GM21528 (cell line): ENCODE data around the gene GPX4.

Experiments
- ATAC-seq: cut with Tn5 transposase; IDR thresholded peaks from one replicate; pipeline ENCODE4 v1.9.1; 2021; ENCODE audit warnings: mild to moderate bottlenecking, moderate library complexity; ENCODE audit not compliant: unreplicated experiment, low FRiP score

Gene GPX4

DNA sequence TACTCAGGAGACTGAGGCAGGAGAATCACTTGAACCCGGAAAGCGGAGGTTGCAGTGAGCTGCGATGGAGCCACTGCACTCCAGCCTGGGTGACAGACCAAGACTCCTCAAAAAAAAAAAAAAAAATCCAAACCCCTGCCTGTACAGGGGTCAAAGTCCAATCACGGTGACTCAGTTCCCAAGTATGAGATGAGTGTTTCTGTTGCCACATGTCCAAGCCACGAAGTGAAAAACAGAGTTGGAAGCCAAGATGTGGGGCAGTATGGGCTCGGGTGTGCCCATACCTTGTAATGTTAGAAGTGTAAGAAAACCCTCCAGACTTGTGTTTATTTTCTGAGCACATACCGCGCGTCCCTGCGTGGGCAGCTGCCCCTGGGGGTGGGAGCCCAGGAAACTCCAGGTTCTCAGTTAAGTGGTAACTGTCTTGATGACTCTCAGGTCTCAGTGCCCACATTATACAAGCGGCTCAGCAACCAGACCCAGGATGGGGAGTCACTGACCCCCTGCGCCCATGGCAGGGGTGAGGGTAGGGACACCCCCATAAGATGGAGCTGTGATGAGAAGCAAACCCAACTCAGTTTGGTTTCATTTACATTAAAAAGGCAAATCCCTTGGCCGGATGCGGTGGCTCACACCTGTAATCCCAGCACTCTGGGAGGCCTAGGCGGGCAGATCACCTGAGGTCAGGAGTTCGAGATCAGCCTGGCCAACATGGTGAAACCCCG is 1.2 kb upstream of the GPX4 start:
- no peak for ATAC-seq

DNA sequence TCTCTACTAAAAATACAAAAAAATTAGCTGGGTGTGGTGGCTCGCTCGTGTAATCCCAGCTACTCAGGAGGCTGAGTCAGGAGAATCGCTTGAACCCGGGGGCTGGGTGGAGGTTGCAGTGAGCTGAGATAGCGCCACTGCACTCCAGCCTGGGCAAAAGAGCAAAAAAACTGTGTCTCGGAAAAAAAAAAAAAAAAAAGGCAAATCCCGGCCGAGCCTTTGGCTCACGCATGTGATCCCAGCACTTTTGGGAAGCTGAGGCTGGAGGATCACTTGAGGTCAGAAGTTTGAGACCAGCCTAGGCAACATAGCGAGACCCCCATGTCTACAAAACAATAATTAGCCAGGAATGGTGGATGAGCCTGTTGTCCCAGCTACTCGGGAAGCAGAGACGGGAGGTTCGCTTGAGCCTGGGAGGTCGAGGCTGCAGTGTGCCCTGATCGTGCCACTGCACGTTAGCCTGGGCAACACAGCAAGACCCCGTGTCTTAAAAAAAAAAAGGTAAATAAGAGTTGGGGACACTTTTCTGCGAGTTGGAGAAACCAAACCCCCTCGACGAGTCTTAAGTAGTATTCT is 574 bp upstream of the GPX4 start:
- ATAC-seq: peak; percentile 0

DNA sequence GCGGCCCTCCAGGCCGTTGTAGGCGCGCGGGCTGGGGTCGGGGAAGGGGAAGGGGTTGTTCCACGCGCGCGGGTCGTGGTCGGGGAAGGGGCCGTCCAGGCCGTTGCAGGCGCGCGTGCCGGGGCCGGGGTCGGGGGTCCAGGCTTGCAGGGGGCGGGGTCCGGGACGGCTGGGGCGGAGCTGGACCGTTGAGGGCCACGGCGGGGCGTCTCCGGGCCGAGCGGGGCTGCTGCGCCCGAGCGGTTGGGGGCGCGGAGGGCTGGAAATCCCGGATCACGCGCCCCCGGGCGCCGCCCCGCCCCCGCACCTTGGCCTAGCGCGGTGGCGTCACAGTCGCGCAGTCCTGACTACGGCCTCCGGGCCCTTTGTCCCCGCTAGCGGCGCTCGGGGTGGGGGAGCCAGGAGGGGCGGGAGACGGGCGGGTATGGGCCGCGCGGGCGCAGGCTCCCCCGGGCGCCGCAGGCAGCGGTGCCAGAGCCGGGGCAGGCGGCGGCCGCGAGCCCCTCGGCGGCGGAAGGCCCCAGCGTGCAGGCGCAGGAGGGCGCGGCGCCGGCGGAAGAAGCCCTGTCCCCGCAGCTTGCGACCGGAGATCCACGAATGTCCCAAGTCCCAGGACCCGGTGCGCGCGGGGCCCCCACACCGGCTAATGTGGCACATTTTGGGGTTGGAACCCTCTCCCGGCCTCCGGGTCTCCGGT is 665 bp downstream of the GPX4 start:
- peak; percentile 46 for ATAC-seq

GRCh38 chr19:1105008-1105872 is 1.4 kb downstream of the GPX4 start:
- peak; percentile 1 for ATAC-seq

GRCh38 chr19:1105873-1106840 is 2.4 kb downstream of the GPX4 start:
- no peak for ATAC-seq

- no peak for ATAC-seq
Observed at GRCh38 chr19:1106841-1107660, 3.3 kb downstream of the GPX4 start.

DNA sequence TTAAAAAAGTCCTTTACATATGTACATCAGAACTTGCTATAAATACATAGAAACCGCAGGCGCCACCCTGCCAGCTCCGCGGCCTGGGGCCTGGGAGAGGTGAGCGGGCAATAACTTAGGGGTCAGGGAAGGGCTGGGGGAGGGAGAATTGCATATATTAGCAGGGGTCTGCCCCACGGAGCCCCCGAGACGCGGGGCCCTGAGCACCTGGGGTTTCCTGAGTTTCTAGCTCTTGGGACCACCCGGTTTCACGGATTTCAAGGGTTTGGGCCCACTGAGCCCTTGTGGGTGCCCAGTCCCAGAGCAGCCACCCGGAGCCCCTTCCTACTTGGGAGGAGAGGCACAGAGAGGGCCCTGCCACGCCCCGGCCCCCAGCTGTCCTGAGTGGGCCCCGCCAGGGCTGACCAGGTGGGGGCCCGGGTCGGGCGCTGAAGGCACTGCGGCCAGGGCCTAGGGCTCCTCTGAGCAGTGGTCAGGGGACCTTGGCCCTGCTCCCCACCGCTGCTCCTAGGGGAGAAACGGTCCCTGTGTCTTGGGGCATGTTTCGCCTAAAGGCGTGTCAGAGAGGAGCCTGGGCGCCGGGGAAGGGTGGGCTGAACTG is 4.0 kb downstream of the GPX4 start:
- ATAC-seq: no peak

DNA sequence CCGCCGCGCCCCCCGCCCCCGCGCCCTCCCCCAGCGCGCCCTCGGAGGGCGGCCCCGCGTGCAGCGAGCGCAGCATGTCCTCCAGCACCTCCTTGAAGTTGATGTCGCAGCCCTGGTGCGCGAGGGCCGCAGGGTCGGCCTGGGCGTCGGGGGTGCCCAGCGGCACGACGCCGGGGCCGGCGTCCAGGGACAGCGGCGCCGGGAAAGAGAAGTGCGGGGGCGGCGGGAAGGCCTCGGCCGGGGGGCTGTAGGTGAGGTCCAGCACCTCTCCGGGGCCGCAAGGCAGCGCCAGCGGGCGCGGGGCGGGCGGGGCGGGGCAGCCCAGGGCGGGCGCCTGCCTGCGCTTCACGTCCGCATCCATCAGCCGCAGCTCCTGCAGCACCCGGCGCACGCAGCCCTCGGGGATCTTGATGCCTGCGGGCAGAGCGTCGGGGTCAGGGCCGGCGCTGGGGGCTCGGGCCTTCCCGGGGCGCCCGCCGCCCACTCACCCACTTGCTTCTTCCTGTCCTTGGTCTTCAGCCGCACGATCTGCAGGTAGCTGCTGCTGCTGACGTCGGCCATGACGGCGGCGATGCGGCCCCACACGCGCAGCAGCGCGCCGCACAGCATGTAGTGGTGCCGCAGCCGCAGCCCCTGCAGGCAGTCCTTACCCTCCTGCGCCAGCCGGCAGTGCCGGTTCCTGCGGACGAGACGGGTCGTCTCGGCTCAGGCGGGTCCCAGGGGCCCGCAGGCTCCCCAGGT is 4.7 kb downstream of the GPX4 start:
- no peak for ATAC-seq

GRCh38 chr19:1109032-1109551 is 5.3 kb downstream of the GPX4 start:
- ATAC-seq: no peak

GRCh38 chr19:1109697-1110671 is 6.2 kb downstream of the GPX4 start:
- ATAC-seq: no peak

DNA sequence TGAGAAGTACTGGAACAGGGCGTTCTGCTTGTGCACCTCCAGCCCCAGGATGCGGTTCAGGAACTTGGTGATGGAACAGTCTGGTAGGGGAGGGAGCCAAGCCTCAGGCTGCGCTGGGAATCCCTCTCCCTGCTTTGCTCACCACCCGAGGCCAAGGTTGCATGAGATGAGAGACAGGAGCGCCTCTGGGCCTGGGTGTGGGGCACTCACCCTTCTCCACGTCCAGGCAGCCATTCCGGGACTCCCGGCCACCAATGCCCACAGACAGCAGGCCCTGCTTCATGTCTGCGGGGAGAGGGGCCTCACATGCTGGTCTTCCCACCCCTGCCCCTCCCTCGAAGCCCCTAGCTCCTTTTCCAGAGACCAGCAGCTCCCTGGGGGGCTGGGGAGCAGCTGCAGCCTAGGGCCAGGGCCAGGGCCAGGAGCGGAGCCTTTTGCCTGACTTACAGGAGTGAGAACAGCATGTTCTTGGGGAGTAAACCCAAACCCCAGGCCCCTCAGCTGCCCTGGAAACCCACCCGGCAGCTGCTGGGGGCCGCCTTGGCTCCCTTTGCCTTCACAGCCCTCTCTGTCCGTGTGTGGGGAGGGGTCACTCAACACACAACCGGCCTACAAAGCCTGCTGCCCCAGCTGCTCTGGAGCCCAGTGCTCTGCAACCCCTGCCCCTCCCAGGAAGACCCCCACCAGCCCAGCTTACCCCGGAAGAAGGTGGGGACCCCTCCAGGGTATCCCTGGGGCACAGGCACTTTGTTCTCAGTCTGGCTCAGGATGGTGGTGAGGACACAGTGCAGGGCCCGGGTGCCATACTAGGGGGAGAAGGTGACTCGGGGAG is 7.2 kb downstream of the GPX4 start:
- no peak for ATAC-seq

DNA sequence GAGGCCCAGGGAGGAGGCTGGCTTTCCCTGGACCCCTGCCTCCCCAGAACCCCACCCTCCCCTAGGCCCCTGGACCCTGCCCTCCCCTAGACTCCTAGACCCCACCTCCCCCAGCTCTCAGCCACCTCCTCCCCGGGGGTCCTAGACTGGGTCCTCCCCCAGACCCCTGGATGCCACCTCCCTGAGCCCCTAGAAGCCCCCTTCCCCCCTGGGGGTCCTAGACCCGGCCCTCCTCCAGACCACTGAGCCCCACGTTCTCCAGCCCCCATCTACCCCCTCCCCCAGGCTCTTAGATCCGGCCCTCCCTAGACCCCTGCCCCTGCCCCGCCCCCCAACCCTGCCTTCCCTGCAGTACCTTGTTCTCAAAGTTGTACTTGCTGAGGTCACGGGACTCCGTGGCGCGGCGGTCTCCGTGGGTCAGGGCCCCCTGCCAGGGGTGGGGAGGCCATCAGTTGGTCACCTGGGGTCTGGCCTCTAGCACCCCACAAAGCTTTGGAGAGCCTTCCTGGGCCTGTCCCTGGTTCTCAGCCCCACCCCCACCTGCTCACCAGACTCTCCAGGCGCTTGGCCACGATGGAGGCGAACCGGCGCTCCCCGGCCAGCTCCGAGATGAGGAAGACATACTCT is 8.0 kb downstream of the GPX4 start:
- ATAC-seq: no peak

GRCh38 chr19:1112268-1113029 is 8.7 kb downstream of the GPX4 start:
- no peak for ATAC-seq
